ENCODE measurements around the gene PXMP2. TPM values are rescaled to one million over a fixed set of nuclear protein-coding genes. Genes with fewer than 3 reads are reported as not detected.
A peak's percentile ranks its signal among the peaks of the same experiment; 100 is the strongest.

PXMP2 gene
- total RNA-seq, 1 donor from 2014 or later: 31.5 TPM

- DNase-seq: no peak
Measured at GRCh38 chr12:132695431-132695830, 8.0 kb downstream of the PXMP2 start.

- no peak for DNase-seq
Measured at GRCh38 chr12:132698341-132698740, 11.0 kb downstream of the PXMP2 start.

DNA sequence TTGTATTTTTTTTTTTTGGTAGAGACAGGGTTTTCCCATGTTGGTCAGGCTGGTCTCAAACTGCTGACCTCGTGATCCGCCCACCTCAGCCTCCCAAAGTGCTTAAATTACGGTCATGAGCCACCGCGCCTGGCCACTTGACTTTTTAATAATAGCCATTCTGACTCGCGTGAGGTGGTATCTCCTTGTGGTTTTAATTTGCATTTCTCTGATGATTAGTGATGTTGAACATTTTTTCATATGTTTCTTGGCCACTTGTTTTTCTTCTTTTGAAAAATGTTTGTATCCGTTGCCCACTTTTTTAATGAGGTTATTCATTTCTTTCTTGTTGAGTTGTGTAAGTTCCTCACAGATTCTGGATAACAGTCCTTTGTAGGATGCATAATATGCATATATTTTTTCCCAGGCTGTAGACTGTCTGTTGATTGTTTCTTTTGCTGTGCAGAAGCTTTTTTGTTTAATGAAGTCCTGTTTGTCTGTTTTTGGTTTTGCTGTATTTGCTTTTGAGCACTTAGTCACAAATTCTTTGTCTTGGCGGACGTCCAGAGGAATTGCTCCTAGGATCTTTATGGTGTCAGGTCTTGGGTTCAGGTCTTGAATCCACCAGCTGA is 12.9 kb downstream of the PXMP2 start:
- no peak for DNase-seq

- DNase-seq: no peak
Measured at GRCh38 chr12:132702640-132703039, 15.3 kb downstream of the PXMP2 start.

DNA sequence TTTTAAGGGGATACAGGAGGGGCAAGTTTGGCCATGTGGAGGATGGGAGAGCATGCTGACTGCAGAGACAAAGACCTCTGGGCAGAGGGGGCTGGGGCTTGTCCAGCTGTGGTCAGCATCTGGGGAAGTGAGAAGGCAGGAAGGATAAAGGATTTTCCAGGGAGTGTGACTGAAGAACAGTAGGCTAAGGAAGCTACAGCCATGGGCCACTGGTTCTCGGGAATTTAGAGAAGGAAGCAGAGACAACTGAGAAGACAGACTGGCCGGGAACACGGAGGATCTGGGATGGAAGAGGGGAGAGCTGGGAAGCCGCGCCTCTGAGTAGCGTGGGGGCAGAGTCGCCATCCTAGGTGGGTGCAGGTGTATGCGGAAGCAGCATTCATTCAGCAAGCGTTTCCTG is 16.3 kb downstream of the PXMP2 start:
- no peak for DNase-seq

- DNase-seq: no peak
Measured at GRCh38 chr12:132707241-132707640, 19.9 kb downstream of the PXMP2 start.

DNA sequence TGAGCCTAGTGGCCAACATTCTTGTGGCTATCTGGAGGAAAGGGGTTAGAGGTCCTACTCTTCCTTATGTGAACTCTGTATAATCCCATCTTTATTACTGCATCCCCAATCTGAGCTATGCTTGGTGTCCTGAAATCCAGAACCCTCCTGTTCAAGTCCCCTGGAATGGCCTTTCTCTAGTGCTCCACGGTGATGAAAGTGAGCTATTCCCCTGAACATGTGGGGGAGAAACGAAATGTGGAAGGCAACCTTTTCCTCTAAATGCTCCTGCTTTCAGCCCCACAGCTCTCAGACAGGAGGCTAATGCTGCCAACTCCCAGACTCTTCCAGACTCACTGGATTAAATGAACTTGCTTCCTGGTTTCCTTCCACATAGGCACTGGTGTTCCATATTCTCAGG is 20.8 kb downstream of the PXMP2 start:
- DNase-seq: no peak

GRCh38 chr12:132710043-132710404 is 22.6 kb downstream of the PXMP2 start:
- no peak for DNase-seq

DNA sequence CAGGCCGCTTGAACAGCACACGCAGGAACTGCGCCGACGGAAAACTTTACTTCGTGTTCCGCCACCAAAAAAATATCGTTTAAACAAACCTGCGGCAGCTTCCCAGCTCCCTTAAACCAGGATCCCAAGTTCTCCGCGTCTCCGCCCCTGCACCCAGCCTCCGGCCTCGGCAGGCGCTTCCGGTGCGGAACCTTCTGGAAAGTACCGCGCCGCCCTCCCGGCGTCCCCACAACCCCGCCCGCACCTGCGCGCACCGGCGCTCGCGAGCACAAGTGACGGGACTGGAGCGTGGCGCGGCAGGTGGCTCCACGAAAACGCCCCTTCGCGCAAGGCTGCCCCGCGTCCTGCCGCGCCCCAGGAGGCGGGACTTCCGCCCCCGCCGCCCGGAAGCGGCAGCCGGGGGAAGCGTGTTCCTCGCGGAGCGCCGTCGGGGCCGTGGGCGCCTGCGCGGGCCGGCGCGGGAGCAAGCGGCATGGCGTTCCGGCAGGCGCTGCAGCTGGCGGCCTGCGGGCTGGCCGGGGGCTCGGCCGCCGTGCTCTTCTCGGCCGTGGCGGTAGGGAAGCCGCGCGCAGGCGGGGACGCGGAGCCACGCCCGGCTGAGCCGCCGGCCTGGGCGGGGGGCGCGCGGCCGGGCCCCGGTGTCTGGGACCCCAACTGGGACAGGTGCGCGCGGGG is 23.2 kb downstream of the PXMP2 start, which contains the start of gene PGAM5:
PGAM5 (plus strand) TSS at position 438 of the 675 bp plus-strand sequence; CDS start at position 473, 35 bp downstream.
- peak; percentile 92 for DNase-seq

GRCh38 chr12:132711080-132711843 is 23.9 kb downstream of the PXMP2 start:
- peak; percentile 11 for DNase-seq

GRCh38 chr12:132713123-132713522 is 25.7 kb downstream of the PXMP2 start:
- no peak for DNase-seq

GRCh38 chr12:132715874-132716273 is 28.5 kb downstream of the PXMP2 start:
- no peak for DNase-seq

DNA sequence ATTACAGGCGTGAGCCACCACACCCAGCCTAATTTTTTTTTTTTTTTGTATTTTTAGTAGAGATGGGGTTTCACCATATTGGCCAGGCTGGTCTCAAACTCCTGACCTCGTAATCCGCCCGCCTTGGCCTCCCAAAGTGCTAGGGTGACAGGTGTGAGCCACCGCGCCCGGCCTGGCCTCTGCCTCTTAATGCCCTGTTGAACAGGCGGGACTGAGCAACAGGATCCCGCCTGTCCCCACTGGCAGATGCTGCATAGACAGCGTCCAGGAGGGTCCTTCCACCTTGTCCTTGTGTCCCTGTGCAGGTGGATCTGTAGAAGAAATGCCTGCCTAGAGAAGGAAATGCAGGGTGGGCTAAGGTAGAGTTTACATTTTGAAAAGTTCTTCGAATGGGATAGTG is 29.0 kb downstream of the PXMP2 start:
- DNase-seq: no peak

GRCh38 chr12:132717011-132717410 is 29.6 kb downstream of the PXMP2 start:
- DNase-seq: no peak

- DNase-seq: no peak
Measured at GRCh38 chr12:132717531-132718387, 30.4 kb downstream of the PXMP2 start.

DNA sequence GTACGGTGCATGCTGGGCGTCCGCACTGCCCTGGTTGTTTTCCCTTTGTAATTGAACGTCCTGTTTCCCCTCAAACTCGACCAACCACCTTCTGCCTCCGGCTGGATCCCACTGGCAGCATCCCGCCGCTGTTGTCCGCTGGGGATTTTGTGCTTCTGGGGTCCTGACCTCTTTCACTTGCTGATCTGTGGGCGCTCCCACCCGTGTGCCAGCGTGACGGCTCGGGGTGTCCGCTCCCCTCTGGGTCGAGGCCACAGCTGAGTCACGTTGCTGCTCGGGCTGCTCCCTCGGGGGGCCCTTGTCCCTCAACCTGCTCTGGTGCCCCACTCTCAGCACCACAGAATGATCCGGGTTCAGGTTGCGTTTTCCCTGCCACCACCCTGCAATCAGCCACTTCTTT is 31.3 kb downstream of the PXMP2 start:
- no peak for DNase-seq

DNA sequence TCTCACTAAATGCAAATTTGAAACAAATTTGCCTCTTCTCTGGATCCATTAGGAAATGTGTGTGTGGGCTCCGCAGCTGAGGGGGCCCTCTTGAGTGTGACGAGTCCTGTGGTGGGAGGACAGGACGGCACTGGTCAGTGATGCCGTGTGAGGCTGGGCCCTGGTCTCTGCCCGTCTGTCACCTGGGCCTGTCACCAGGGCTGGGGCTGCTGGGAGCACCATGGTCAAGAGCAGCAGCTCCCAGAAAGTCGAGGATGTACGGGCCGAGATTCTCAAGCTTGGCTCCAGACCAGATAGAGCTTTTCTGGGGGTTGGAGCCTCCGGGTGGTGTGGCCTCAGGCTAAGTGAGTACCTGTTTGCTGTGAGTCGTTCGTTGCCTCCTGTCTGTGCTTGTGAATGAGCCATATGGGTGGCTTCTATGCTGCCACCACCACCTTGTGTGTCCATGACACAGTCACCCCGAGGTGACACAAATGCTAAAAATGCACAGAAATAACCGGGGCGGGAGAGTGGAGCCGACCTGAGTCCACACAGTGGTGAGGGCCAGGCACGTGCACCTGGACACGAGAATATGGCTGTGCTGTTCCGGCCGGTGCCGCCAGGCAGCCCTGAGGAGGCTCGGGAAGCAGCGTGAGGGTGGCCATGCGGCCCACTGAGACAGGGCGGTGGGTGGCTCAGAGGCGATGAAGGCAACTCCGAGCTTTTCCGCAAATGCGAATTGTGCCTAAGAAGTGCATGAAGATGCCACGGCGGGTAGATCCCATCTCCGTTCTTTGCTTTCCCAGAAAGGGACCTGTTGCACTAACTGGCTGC is 32.0 kb downstream of the PXMP2 start:
- DNase-seq: no peak

DNA sequence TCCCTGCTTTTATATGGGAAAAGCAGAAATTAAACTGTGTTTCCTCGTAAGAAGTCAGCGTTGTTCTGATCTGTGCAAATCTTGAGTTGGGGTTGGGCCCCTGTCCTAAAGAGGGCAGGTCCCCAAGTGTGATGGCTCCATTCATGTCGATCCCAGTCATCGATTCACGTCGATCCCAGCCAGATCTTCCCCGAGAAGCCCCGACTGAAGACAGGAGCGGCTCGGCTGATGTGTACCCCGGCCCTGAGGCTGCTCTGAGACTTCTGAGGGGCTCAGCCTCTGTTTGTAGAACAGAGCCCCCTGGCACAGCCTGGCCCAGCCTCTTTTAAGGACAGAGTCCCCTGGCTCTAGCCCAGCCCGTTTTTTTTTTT is 32.6 kb downstream of the PXMP2 start:
- DNase-seq: no peak

DNA sequence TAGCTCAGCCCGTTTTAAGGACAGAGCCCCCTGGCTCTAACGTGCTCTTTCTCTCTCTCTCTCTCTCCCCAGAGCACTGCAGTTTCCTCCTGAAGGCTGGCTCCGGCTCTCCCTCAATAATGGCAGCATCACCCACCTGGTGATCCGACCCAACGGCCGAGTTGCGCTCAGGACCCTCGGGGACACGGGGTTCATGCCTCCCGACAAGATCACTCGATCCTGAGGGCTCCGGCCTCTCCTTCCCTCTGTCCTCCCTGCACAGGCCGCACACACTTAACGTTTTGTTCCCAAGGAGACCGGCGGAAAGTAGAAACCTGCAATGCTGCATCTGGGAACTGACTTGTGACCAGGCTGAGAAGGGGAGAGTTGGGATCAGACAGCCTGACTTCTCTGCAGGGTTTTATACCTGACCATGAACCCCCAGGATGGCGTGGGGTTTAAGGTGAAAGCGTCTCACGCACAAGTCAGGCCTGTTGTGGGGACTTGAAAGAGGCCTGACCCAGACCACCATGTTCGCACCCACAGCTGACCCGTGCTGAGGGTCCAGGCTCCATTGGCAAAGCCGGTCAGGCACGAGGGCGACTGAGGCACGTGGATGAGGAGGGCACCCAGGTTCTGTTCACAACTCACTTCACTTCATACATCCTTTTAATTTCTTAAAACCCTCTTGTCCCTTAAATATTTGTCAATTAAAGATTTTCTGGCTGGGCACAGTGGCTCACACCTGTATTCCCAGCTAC is 33.4 kb downstream of the PXMP2 start:
- no peak for DNase-seq

- DNase-seq: no peak
Measured at GRCh38 chr12:132723015-132723763, 35.8 kb downstream of the PXMP2 start.
